Spleen (tissue), 7 donors: ENCODE data around the gene SRSF4.

Experiments
- CTCF ChIP-seq, 11 experiments: fragments of 200-600 bp in 7 of 11; fragments of 450-650 bp in 4 of 11; sonication (generic) in 4 of 11; IDR thresholded peaks in 8 of 11; conservative IDR thresholded peaks in 3 of 11; 1 replicate in 7 of 11; 2 replicates in 4 of 11; pipeline versions ENCODE4 v1.4.0 to v1.8.0; 2016 to 2021; ENCODE audit warnings: antibody characterized with exemption in 11 of 11, inconsistent platforms in 4 of 11, mild to moderate bottlenecking in 1 of 11
- POLR2AphosphoS5 ChIP-seq, 3 donors: sonication (generic); formaldehyde crosslinking; IDR thresholded peaks; one replicate each; pipeline ENCODE4 v1.5.1; 2017; ENCODE audit warnings: antibody characterized with exemption in 3 of 3
- donor health status: DM: no; HTN: no; CAD: no; lungs with moderate emphysema.
- donor health status: DM: no; HTN: no; CAD: no.
- donor health status: DM: no; HTN: no; CAD: no.

DNA sequence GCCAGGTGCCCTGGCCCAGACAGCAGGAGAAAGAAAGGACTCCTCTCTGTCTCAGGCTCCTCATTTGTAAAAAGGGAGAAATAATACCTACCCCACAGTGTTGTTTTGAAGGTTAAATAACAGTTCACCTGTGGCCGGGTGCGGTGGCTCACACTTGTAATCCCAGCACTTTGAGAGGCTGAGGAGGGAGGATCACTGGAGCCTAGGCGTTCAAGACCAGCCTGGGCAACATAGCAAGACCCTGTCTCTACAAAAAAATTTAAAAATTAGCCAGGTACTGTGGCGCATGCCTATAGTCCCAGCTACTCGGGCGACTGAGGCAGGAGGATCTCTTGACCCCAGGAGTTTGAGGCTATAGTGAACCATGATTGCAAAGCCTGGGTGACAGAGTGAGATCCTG is 55.5 kb downstream of the SRSF4 start:
- no peak for TF ChIP-seq POLR2AphosphoS5 (IDR thresholded peaks at IDR 0.05)
- no peak for TF ChIP-seq CTCF (IDR thresholded peaks at IDR 0.05 in 8 of 11, conservative IDR thresholded peaks at IDR 0.05 in 3 of 11)
